ENCODE results near the gene COQ2.

DNA sequence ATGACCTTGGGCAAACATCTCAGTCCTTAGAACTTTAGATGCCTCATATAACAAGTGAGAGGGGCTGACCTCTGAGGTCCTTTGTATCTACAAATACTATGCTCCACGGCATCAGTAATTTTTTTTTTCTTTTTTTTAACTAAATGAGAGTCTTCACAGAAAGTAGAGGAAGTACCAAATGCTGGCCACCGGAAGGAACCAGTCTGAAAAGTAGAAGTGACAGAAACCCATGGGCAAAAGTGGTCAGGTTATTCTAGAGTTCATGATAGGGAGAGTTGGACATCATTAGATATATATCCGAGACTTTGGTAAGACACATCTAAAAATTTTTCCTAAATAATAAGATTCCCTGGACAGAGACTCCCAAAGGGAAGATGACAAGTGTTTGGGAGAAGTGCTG, 53.7 kb downstream of the COQ2 start:
- TF ChIP-seq, protein P1, sequence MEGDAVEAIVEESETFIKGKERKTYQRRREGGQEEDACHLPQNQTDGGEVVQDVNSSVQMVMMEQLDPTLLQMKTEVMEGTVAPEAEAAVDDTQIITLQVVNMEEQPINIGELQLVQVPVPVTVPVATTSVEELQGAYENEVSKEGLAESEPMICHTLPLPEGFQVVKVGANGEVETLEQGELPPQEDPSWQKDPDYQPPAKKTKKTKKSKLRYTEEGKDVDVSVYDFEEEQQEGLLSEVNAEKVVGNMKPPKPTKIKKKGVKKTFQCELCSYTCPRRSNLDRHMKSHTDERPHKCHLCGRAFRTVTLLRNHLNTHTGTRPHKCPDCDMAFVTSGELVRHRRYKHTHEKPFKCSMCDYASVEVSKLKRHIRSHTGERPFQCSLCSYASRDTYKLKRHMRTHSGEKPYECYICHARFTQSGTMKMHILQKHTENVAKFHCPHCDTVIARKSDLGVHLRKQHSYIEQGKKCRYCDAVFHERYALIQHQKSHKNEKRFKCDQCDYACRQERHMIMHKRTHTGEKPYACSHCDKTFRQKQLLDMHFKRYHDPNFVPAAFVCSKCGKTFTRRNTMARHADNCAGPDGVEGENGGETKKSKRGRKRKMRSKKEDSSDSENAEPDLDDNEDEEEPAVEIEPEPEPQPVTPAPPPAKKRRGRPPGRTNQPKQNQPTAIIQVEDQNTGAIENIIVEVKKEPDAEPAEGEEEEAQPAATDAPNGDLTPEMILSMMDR (IDR thresholded peaks at IDR 0.05) = no peak
- no peak for TF ChIP-seq POLR2A (IDR thresholded peaks at IDR 0.05)

All from ovary (tissue), 3 donors.